Kidney (tissue), 14 donors: ENCODE data around the gene GOLT1A. TPM values are rescaled to one million over a fixed set of nuclear protein-coding genes. Genes with fewer than 3 reads are reported as not detected.

Experiments used
- DNase-seq, 5 donors: peaks; one replicate each; pipeline ENCODE4 v3.0.0-alpha.2; 2013 to 2020
- FAIRE-seq: peaks from 2 replicates; lab custom pipeline; 2012; peaks lifted over from hg19 to GRCh38; lab: Jason Lieb, UNC
- H3K27ac ChIP-seq, 2 donors: one replicate each; pipeline ENCODE4 v1.7.0; 2013; ENCODE audit warnings: low read depth in 2 of 2, low read length in 2 of 2, inconsistent platforms in 1 of 2
- H3K27me3 ChIP-seq: one replicate; pipeline ENCODE4 v1.7.1; 2013; ENCODE audit warnings: low read length, inconsistent platforms; ENCODE audit not compliant: control insufficient read depth, insufficient read depth
- H3K36me3 ChIP-seq, 3 donors: one replicate each; pipeline versions ENCODE4 v1.7.0 to v1.7.1; 2013; ENCODE audit warnings: low read length in 3 of 3, control low read depth in 1 of 3, inconsistent platforms in 1 of 3; ENCODE audit not compliant: insufficient read depth in 3 of 3, control insufficient read depth in 2 of 3
- H3K4me1 ChIP-seq, 3 donors: one replicate each; pipeline versions ENCODE4 v1.7.0 to v1.7.1; 2013; ENCODE audit warnings: low read length in 3 of 3, inconsistent platforms in 1 of 3, low read depth in 1 of 3; ENCODE audit not compliant: control insufficient read depth in 2 of 3, insufficient read depth in 2 of 3
- H3K4me3 ChIP-seq, 3 donors: one replicate each; pipeline versions ENCODE4 v1.7.0 to v1.8.1; 2013; ENCODE audit warnings: low read length in 3 of 3, control low read depth in 1 of 3, inconsistent platforms in 1 of 3
- H3K9ac ChIP-seq, 3 donors: one replicate each; pipeline versions ENCODE4 v1.7.0 to v1.7.1; 2013; ENCODE audit warnings: low read length in 3 of 3, control low read depth in 1 of 3, inconsistent platforms in 1 of 3
- H3K9me3 ChIP-seq, 3 donors: one replicate each; pipeline versions ENCODE4 v1.7.0 to v1.7.1; 2013; ENCODE audit warnings: low read length in 3 of 3, control low read depth in 1 of 3, inconsistent platforms in 1 of 3; ENCODE audit not compliant: control insufficient read depth in 2 of 3, insufficient read depth in 1 of 3
- CTCF ChIP-seq: IDR thresholded peaks from 3 replicates; pipeline ENCODE4 v1.5.1; 2012; ENCODE audit warnings: mild to moderate bottlenecking, moderate library complexity, borderline replicate concordance; ENCODE audit not compliant: insufficient read depth; ENCODE audit errors: extremely low read depth
- intact Hi-C: fragments of 100-400 bp; cut with DNase I; formaldehyde crosslinking; loops from one replicate; pipeline ENCODE4 v1.11.1; 2022
- polyA plus RNA-seq: library from polyadenylated mRNA; stranded (reverse); fragments of 350-450 nt; fragmentation: Illumina TruSeq; extraction: RNeasy Lipid Tissue Mini Kit (QIAGEN cat#74804); gene quantifications from one replicate; pipeline ENCODE4 v1.2.3, GENCODE V29; 2014; ENCODE audit warnings: low read depth, low replicate concordance; ENCODE audit not compliant: insufficient read depth
- total RNA-seq: library from RNA; stranded (reverse); fragmentation: NEBNext Ultra II Directional; extraction: Animal tissue kit (Norgen Biotek cat#: 25700); gene quantifications from one replicate; pipeline ENCODE4 v1.2.1, GENCODE V29; 2021
- donor health status: control.
- donor health status: control.
- donor health status: control.
- donor health status: control.
- donor health status: control.
- donor health status: DM: yes; HTN: yes; CAD: no.
- donor health status: Normal renal cell carcinoma (clear cell type).

The GOLT1A gene
- total and polyA plus RNA-seq, 2 donors from 2014 or later: 8.9 to 47.7 TPM

- Histone ChIP-seq H3K4me1 (peaks cover 0 to 20% (median 19%) of the 10 kb centered on the region in 3 donors), H3K9ac (no peak overlapping the region), H3K9me3 (no peaks in the 10 kb centered on the region), H3K27me3 (no peaks in the 10 kb centered on the region), H3K36me3 (peaks cover 5 to 46% (median 32%) of the 10 kb centered on the region in 3 donors), H3K27ac (no peak overlapping the region), H3K4me3 (no peak overlapping the region)
- DNase-seq (no peak), FAIRE-seq (no peak)
- intact Hi-C loops: no loop called here
- TF ChIP-seq CTCF: no peak
Observed at GRCh38 chr1:204227996-204228785, 14.4 kb upstream of the GOLT1A start.

GRCh38 chr1:204227351-204227750 is 13.6 kb upstream of the GOLT1A start:
- Histone ChIP-seq H3K4me1 (peaks cover 0 to 20% (median 19%) of the 10 kb centered on the region in 3 donors), H3K4me3 (no peak overlapping the region), H3K36me3 (peaks cover 5 to 46% (median 37%) of the 10 kb centered on the region in 3 donors), H3K9ac (no peak overlapping the region), H3K27me3 (no peaks in the 10 kb centered on the region), H3K9me3 (no peaks in the 10 kb centered on the region), H3K27ac (no peak overlapping the region)
- intact Hi-C loops: no loop called here
- no peak for DNase-seq
- FAIRE-seq: no peak
- TF ChIP-seq CTCF: no peak

GRCh38 chr1:204225841-204226735 is 12.3 kb upstream of the GOLT1A start:
- Histone ChIP-seq H3K9me3 (no peaks in the 10 kb centered on the region), H3K4me3 (no peak overlapping the region), H3K4me1 (peaks cover 0 to 20% (median 19%) of the 10 kb centered on the region in 3 donors), H3K36me3 (peaks cover 5 to 42% (median 39%) of the 10 kb centered on the region in 3 donors), H3K9ac (no peak overlapping the region), H3K27me3 (no peaks in the 10 kb centered on the region), H3K27ac (peak overlapping the region; percentile 72 to 76)
- TF ChIP-seq CTCF: no peak
- intact Hi-C loops: no loop called here
- FAIRE-seq (no peak), DNase-seq (peak in 4 of 5 donors; percentile 43 to 83 (median 72))
